ENCODE results near the gene TNFRSF18.
A peak's percentile ranks its signal among the peaks of the same experiment; 100 is the strongest.

The TNFRSF18 gene

GRCh38 chr1:1173793-1174415, 32.5 kb downstream of the TNFRSF18 start, which contains the start of gene TTLL10:
Gene TTLL10, plus strand, starts transcription at chr1:1173880. Its CDS starts 5,336 bp downstream, at chr1:1179216.
- peak; percentile 78 for DNase-seq

DNA sequence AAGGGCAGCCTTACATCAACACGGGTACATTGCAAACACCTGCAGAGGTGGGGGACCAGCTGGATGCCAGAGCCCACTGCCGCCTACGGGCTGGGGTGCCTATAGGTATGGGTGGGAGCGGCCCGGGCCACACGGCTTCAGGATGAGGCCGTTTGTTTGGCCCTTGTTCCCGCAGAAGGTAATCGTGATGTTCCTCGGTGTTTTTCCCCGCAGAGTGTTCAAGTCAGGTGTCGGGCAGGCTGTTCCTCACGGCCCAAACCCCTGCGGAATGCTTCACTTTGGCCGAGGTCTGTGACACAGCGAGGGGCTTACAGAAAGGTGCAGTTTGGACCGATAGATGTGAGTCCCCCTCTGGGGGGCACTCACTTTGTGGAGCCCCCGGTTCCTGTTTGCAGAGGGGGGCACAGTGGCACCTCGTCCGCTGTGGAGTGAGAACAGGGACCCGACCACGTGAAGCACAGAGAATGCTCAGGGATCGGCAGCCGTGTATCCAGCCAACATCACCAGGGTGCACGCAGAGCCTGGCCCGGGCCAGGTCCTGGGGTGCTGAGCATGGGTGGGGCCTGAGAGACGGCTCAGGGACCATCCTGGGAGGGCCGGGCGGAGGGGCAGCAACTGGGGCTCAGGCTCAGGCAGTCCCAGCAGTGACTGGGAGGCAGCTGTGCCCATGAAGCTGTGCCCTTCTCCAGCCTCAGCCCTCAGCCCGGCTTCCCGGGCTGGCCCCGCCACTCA, 33.2 kb downstream of the TNFRSF18 start:
- no peak for DNase-seq

DNA sequence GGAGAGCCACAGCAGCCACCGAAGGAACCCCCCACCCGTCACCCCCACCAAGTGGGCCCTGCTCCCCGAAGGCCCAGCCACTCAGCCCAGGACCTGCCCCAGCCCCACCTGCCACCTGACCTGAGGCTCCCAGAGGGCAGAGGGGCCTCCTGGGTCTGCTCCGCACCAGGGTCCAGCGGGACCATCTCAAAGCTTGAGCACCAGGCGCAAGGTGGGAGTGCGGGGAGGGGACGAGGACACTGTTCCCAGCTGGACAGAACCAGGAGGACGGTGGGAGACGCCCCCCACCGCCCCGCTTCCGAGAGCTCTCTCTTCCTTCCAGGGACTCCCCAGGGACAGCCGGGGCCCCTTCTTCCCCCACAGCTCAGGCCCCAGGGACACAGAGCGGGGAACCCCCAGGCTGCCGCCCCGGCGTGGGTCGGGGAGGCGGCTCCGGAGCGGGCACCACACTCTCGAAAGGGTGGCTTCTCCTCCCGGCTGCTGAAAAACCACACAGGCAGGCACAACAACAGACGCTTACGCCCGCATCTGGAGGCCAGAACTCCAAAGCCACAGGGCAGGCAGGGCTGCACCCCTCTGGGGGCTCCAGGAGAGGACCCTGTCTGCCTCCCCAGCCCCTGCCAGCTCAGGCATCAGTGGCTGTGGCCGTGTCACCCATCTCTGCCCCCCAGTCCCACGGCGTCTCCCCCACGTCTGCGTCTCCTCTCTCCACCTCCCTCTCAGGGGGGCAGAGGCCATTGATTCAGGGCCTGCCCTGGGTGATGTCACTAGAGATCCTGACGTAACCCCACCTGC, 34.6 kb downstream of the TNFRSF18 start:
- peak; percentile 56 for DNase-seq

DNA sequence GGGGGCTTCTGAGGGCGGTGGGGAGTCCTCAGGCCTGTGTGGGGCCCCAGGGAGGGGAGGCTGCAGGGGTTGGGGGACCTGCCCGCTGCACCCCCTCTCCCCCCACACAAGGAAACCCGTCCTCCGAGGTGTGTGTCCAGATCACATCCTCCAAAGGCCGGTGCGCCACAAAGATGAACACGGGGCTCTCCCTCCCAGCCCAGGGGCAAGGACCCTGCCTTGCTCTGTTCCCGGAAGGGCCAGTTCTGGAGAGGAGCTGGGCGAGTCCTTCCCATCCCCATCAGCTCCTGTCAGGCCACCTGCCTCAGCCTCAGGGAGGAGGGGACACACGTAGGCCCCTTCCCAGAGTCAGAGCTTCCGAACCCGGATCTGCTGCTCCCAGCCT, 35.2 kb downstream of the TNFRSF18 start:
- no peak for DNase-seq

- no peak for DNase-seq
These were observed 35.9 kb downstream of the TNFRSF18 start for GRCh38 chr1:1170215-1171091.

DNA sequence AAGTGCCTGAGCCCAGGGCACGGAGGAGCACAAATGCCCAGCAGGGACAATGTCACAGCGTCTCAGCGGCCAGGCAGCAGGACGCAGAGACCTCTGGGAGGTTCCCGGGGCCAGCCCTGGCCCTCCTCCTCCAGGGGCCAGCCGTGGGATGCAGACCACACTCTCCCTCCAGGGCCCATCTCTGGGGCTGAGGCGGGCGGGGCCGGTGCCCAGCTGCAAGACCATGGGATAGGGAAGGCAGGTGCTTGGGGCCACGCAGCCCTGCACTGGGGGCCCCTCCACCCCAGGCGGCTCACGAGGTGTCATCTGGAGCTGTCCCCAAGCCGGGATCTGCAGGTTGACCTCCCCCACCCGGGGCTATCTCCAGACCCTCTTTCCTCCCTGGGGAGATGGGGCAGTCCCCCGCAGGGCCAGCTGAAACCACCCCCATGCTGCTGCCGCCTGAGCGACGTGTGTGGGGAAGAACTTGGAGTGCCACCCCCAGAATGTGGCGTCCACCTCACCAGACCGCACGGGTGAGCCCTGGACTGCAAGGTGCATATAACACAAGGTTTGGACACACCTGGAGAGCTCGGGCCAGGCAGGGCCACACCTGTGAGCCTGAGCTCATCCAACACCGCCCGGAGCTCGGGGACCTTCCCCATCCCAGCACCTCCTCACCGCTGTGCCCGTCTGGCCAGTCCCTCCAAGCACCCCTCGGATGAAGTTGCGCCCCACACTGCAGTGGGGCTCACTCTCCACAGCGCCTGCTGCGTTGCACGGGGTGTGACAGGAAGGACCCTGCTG, 36.8 kb downstream of the TNFRSF18 start:
- DNase-seq, result no peak

DNA sequence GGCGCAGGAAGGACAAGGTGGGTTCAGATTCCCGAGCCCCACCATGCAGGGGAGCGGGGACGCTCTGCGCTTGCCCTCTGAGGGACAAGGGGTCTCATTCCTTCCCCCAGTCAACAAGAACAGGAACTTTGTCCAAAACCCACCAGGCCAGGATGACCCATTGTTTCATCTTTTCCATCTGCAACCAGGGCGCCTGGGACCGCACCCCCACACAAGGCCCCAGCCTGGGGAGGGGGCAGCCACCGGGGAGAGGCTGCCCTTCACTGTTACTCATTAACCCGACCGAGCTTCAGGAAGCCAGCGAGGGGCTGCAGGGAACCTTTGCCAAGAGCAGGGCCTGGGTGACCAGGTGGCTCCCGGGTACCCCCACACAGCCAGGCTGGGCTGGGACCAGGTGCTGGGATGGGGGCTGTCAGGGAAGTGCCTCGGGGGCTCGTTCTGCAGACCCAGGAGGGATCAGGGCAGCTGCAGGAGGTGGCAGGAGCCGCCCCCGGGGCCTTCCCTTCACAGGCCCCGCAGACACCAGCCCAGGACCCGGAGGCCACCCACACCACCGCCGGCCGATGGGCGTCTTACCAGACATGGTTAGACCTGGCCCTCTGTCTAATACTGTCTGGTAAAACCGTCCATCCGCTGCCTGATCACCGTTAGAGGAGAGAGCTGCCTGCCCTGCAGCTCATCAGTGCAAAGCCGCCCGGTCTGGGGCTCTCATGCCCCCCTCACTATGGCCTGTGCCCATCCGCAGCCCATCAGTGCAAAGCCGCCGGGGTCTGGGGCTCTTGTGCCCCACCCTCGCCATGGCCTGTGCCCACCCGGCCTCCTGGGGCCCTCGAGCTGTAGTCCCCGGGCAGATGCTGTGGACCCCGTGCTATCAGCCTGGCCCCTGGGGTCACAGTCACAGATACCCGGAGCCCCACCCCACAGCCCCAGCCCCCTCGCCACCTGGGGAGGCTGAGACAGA, 37.7 kb downstream of the TNFRSF18 start:
- DNase-seq, result no peak

- DNase-seq, result no peak
These were observed 38.4 kb downstream of the TNFRSF18 start for GRCh38 chr1:1167841-1168450.

DNA sequence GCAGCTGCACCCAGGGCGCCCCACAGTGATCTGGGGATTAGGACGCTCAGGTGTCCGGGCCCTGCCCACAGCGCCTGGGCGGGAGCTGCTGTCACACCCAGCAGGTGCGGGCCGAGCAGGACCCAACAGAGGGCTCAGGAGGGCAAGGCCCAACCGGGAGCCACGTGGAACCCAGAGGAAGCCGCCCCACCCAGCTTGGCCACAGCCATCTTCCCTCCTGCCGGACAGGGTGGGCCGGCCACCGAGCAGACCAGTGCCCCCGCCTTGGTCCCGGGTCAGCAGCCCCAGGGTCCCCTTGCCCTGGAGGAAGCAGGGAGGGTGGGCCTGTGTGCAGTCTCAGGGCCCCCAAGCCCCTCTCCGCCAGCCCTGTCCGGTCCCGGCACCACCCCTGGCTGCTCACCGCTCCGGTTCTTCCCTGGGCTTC, 39.0 kb downstream of the TNFRSF18 start:
- no peak for DNase-seq

DNA sequence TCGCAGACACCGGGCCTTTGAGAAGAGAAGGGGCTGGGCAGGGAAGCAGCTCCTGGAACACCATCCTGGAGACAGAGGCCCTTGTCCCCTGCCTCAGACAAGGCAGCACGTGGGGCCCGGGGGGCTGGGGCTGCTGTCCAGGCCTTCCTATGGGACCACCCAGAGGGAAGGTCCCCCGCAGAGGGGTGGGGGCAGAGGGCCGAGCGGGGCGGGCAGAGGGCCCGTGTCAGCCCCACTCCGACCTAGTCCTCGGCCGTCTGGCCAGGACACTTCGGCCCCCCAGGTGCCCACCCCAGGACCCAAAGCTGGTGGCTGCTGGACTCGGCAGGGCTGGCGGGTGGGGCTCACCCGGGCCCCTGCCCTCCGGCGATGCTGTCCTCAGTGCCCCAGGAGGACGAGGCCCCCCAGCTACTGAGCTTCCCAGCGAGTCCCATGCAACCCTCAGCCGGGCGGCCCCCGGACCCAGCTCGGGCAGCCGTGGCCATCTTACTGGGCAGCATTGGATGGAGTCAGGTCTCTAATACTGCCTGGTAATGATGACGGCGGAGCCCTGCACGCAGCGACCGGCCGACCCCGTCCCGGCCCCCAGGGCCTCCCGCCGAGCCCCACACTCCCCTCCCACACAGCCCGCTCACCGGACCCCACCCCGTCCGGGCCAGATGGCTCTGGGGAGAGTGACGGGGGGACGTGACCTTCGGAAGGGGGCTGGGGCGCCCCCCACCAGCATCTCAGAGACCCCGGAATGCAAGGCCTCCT, 39.6 kb downstream of the TNFRSF18 start:
- no peak for DNase-seq

DNA sequence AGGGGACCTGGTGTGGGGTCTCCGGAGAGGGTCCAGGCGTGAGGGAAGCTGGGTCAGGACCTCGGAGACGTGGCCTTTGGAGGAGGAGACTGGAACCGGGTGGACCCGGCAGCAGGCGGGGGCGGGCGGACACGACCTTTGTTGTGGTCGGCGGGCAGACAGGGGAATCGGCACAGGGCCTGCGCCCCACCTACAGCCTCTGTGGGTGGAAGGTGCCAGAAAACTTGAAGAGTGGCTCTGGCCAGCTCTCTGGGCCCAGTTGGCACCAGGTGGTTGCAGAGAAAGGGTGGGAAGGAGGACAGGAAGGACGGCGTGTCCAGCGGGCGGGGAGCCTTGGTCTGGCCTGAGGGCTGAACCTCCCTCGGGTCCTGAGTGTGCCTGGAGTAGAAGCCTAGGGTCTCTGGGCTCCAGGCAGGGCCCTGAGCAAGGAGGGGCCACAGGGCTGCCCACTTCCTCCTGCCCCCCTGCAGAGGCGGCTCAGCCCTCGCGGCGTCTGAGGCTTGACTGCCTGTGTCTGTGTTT, 40.4 kb downstream of the TNFRSF18 start:
- DNase-seq, result no peak

GRCh38 chr1:1165485-1165884, 40.9 kb downstream of the TNFRSF18 start:
- no peak for DNase-seq

- no peak for DNase-seq
These were observed 41.5 kb downstream of the TNFRSF18 start for GRCh38 chr1:1164701-1165451.

GRCh38 chr1:1164361-1164700, 42.1 kb downstream of the TNFRSF18 start:
- DNase-seq, result no peak

DNA sequence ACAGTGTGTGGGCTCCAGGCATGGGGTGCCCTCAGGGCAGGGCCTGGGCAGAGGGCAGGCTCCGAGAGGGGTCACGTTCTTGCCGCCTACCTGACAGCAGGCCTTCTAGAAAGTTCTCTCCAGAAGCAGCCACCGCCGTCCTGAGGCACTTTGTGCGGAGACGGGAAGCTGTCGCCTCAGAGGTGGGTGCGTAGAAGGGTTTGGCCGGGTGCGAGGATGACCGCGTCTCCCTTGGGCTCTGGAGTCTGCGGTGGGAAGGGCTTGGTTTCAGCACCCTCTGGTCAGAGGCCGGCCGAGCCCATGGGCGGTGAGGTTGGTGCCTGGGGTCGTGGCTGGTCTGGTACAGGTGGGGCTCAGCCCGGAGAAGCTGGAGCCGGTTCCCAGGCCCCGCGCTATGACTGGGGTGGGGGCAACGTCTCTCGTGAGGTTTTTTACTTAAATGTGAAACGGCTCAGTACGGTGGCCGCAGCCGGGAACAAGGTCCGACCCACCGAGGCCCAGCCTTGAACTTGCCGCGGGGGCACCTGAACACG, 42.8 kb downstream of the TNFRSF18 start:
- DNase-seq, result no peak

DNA sequence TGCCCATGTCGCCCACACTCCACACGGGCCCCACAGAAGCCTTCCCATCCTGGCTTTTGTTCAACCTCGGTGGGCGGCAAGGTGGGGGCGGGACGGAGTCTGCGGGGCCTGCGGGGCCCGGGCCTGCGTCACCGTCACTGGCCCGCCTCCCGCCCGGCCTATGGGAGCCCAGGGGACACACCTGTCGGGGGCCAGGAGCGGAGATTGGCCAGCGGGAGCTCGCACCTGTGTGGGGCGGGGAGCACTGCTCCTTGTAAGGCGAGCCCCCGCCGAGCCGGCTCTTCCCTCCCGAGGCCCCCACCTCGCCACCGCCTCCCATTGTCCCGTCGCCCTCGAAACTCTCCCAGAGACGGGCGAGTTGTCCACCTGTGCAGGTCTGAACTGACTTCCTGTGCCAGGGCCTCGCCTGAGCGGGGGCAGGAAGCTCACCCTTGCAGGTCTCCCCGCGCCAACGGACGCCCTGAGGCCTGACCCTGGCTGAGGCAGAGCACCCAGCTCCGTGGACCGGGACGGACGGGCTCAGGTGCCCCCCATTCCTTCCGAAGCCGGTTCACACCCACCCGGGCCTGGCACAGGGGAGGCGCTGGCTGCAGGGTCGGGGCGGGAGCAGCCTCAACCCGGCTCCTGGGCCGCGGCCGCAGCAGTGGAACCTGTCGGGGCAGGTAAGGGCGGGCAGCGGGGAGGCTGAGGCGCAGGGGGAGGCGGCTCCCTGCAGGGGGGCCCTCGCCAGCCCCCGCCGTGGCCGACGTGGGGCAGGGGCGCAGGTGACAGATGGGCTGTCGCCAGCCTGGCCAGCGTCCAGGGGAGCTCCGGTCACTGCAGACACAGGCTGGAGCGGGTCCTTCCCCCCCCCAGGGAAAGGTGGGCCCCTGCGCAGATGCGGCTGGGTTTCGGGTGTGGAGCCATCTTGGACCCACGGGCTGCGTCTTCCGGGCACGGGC, 43.5 kb downstream of the TNFRSF18 start:
- no peak for DNase-seq

DNA sequence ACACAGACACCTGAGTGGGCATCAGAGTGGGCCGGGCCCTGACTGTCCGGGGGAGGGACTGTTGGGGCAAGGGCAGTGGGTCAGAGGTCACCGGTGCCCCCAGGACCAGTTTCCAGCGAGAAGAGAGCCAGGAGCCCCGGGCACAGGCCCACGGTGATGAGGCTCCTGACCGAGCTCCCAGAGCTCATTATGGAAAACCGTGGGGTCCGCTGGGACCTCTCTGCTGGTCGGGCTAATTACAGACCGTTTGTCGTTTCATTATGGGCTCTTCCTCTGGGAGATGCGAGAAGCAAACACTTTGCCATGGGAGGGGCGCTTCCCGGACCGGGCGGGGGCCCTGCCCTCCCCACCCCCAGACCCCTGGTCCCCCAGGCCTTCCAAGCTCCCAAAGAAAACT, 44.7 kb downstream of the TNFRSF18 start:
- DNase-seq, result no peak

Data from CD4-positive, alpha-beta T cell treated with Interleukin-12 subunit alpha and Interleukin-12 subunit beta, for 1 hour (primary cell).